HG03064 (cell line): ENCODE measurements around the gene CCNE1.

ENCODE experiments used
- ATAC-seq: cut with Tn5 transposase; IDR thresholded peaks from one replicate; pipeline ENCODE4 v1.9.1; 2021; ENCODE audit warnings: low read depth; ENCODE audit not compliant: unreplicated experiment

Gene CCNE1

DNA sequence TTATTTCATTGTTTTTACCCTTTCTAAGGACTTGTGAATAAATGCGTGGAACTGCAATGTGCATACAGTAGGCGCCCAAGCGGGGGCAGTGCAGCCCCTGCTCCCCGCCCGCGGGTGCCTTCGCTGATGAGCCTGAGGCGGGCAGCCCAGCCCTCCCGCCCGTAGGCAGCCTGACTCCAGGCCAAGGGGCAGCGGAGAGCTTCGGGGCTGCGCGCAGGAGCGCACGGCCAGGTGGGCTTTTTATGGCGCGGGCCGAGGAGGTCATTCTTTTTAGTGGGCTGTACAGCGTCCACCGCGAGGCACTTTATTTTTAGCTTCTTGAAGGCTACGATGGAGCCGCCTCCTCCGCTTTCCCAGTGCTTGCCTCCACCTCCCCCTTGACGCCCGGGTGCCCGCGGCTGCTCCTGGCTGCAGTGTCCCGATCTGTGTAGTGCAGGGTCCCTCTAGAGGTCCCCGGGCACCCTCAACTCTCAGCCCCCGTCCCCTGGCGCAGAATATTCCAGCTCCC lies 60.5 kb downstream of the CCNE1 start:
- no peak for ATAC-seq

GRCh38 chr19:29873024-29873800 lies 61.4 kb downstream of the CCNE1 start:
- no peak for ATAC-seq
